H54 (cell line): ENCODE data around the gene C1QTNF2.

Source experiments
- DNase-seq: peaks from one replicate; pipeline ENCODE4 v3.0.0; 2011; ENCODE audit warnings: low spot score, mixed read lengths; ENCODE audit not compliant: insufficient read length
- FAIRE-seq: peaks from 3 replicates; lab custom pipeline; 2011; peaks lifted over from hg19 to GRCh38; lab: Jason Lieb, UNC
- POLR2A ChIP-seq: IDR thresholded peaks from 2 replicates; pipeline ENCODE4 v1.6.1; 2011; ENCODE audit warnings: low read depth, mild to moderate bottlenecking, low read length

C1QTNF2 gene

DNA sequence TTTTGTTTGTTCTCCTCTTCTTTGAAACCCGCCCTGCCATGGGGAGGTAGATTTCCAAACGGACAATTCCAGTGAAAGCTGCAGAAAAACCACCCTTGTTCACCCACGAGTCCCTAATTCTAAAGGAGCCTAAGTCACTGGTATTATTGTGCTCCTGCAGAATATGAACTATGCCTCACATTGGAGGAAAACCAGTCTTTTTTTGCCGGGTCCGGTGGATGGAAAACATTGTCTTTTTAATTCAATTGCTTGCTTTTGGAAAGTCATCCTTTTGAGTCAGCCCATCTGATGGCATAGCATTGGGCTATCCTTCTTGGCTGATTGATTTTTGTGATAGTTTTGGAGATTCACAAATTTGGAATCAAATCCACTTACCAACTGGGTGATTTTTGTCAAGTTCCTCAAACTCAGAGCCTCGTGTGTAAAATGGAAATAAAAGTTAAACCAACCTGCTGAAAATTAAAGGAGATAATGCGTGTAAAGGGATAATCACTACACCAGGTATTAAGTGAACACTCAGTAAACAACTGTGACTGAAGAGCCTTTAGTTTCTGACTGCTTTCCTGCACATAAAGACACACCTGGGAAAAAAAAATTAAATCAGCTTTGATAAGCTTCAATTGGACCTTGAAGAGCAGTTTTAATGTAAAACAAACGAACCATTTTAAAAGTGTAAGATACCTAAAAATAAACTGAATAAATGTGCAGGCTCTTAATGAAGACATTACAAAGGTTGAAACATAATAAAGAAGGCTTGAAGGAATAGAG is 57.3 kb downstream of the C1QTNF2 start:
- DNase-seq (no peak), FAIRE-seq (no peak)
- TF ChIP-seq POLR2A: no peak

DNA sequence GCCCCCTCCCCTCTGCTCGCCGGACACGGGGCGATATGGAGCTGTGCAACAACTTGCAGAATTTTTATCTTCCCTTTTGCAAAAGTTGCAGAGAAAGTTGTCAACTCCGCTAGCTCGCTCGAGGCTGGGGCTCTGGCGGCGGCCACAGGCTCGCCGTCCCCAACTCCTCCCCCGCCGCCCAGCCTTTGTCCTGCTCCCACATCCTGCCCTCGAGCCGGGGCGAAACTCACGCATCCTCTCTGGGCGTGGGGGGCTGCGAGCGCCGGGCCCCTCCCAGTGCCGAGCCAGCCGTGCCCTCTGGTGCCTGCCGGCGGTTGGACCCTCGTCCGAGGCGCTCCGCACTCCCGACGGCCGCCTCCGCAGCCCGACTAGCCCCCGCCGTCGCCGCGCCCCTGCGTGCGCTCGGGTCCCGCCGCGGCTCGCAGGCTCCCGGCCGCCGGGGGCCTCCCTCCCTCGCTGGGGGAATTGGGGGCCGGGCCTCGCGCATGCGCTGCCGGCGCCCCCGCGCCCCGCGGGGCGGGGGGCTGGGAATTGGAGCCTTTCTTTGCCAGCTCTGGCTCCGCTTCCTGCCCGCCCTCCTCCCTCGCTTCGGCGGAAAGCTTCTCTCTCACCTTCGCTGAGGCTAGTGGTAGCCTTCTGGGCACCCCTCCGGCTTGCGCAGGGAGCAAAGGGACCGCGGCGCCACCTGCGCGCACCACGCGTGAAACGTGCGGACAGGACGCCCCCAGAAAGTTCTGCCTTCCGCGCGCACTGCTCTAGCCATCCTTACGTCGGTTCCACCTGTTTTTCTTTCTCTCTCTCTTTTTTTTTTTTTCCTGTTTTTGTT is 58.1 kb downstream of the C1QTNF2 start, which contains the start of gene CCNJL:
CCNJL (minus strand) TSS at position 431 of the 826 bp plus-strand sequence. CDS start 641 bp downstream, outside the sequence.
- no peak for FAIRE-seq
- DNase-seq: peak; percentile 90
- TF ChIP-seq POLR2A: peak; percentile 82

DNA sequence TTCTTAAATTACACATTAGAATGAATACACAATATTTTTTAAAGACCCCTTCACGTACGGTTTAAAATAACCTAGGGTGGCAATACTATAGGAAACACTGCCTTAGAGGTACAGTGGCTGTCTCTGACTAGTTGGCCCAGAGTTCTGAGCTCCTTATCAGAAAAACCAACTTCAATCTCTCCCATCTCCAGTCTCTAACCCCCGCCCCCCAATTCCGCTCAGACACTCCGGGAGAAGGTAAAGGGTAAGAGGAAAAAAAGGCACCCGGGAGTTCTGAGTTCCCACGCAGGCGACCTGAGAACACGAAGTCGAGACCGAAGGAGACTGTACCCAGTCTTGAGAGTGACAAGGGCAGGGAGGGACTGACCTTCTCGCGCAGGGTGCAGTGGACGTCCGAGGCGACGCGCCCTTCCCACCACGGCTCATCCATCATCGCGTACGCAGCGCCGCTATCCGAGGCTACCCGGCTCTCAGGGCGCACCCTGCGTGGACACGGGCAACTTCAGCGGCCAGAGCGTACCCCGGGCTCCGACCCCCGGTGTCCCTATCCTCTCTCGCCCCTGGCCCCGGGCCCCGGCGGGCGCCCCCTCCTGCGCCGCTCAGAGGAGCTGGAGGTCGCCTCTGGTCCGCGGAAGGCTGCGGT is 58.8 kb downstream of the C1QTNF2 start:
- DNase-seq: no peak

DNA sequence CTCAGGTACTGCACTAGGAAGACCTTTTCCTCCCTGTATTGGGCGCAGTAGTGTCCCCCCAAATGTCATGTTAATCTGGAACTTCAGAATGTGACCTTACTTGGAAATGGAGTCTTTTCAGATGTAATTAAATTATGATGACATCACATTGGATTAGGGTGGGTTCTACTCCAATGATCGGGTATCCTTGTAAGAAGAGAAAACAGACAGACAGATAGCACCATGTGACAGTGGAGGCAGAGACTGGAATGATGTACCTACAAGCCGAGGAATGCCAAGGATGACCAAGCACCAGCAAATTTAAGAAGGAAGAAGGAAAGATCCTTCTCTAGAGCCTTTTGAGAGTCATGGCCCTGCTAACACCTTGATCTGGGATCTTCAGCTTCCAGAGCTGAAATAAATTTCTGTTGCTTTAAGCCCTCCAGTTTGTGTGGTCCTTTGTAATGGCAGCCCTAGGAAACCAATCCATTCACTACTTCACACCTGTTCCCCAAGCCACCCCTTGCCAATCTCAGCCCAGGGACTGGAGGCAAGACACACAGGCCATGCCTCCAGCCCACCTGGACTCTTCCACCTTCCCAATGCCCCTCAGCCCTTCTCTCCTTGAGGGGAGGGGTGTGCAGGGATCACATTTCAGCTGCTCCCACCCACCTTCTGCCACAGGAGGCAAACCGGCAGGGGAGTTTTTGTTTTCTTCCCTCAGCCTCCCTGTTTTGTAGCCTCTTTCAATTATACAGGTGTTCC is 59.7 kb downstream of the C1QTNF2 start:
- no peak for DNase-seq
- no peak for FAIRE-seq
- no peak for TF ChIP-seq POLR2A

More for the DNA sequence above, 58.8 kb downstream of the C1QTNF2 start:
- no peak for FAIRE-seq
- peak; percentile 78 for TF ChIP-seq POLR2A

DNA sequence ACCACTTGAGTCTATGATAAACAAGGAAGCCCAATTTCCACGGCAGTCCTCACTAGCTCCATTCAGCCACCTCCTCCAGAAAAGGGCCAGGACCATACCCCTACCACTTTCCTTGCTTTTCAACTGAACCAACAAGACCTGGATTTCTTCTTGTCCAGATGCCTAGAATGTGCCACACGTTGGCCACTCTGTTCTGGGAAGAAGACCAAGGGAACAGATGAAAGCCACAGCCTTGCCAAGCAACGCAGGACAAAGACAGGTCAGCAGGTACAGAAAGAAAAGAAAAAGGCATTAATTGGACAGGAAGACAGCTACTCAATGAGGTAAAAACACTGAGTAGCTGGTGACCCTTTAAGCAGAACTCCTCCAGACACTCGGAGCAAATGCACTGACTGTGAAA is 60.3 kb downstream of the C1QTNF2 start:
- FAIRE-seq (no peak), DNase-seq (no peak)
- TF ChIP-seq POLR2A: no peak

DNA sequence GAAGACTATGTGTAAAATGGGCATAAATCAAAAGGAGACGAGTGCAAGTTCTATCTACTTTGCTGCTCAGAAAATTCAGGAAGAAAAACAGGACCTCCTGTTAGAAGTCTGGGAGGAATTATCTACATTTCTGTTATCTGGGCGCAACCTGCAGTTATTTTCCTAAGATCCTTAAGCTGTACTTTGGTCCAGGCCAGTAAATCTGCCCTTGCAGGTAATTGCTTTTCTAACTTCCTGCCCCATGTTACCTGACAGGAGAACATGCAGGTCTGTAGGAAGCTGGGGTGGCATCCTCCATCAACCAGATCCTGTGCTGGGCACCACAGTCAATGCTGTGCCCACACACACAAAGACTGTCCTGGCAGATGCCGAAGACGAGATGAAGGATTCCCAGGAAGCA is 63.7 kb downstream of the C1QTNF2 start:
- no peak for TF ChIP-seq POLR2A
- FAIRE-seq (no peak), DNase-seq (no peak)

DNA sequence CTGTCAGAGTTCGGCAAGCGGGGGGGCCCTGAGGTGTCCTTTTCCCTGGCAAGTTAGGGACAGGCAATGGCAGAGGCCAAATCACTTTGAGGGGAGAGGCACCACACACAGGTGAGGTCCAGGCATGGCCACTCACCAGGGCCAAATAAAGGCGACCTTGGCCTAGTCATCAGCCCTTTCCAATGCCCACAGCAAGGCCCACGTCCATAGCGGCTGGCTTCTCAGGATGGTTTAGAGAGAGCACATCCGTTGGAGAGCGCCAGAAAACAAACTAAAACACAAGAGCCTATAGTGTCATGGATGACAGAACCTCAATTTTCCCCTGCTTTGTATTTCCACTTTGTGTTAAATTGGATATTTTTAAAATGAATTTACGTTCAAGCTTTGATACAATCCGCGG is 65.1 kb downstream of the C1QTNF2 start:
- no peak for TF ChIP-seq POLR2A
- DNase-seq: no peak
- FAIRE-seq: no peak

DNA sequence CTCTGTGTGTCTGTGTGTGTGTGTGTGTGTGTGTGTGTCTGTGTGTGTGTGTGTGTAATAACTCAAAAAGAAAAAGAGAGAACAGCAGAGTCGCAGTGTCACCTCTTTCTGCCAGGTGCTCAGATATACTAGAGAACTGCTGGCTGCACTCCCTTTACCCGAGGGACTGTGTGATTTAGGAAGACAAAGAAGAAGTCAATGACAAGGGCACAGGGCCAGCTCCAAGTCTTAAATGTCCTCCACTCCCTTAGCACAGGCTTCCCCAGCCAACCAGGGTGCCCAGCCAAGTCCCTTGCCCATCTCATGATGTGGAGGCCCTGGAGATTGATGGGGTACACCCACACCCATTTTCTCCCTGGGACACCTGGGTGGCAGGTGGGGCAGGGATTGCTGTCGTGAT is 66.7 kb downstream of the C1QTNF2 start:
- no peak for FAIRE-seq
- TF ChIP-seq POLR2A: no peak

DNA sequence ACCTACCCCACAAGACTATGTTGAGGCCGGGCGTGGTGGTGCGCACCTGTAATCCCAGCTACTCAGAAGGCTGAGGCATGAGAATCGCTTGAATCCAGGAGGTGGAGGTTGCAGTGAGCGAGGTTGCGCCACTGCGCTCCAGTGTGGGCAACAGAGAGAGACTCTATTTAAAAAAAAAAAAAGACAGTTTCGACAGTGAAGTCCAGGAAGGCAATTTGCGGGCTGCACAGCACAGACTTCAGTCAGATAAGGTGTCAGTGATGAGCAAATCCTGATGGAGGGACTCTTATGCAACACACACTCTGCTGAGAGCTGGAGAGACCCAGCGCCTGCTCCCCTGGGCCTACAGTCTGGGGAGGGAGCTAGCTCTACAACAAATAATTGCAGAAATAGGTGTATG is 72.2 kb downstream of the C1QTNF2 start:
- FAIRE-seq (no peak), DNase-seq (no peak)
- no peak for TF ChIP-seq POLR2A

More for the DNA sequence above, 66.7 kb downstream of the C1QTNF2 start:
- no peak for DNase-seq

DNA sequence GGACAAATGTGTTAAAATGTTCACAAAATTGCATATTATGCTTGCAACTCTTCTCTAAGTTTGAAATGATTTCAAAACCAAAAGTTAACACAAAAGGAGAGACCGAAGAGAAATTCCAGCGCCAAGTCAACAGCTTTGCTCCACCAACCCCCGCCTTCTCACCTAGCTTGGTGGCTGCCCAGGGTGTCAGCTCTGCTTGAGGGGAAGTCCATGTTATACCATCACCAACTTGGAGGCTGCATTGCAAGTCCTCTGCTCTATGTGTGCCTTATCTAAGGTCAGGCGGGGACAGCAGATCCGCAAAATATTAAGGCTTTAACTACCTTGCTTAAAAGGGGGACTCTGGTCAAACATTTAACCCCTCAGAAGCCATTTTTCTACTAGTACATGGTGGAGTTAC is 72.7 kb downstream of the C1QTNF2 start:
- no peak for TF ChIP-seq POLR2A
- FAIRE-seq: no peak

More for the DNA sequence above, 72.7 kb downstream of the C1QTNF2 start:
- DNase-seq: no peak
